CD14-positive monocyte (primary cell): ENCODE results near the gene UPF3A. TPM values are rescaled to one million over a fixed set of nuclear protein-coding genes. Genes with fewer than 3 reads are reported as not detected.
"Not testable (repeated sequence)": the region's sequence is repeated elsewhere in the genome, so short reads cannot be mapped to it uniquely, and the experiment has no call there.

Source experiments
- DNase-seq, 3 donors: peaks; one replicate each; pipeline ENCODE4 v3.0.0-alpha.2; 2011 to 2022
- H2AFZ ChIP-seq: 2 replicates; pipeline ENCODE4 v1.6.0; 2012; ENCODE audit warnings: mild to moderate bottlenecking, low read depth, low read length, inconsistent platforms; ENCODE audit not compliant: insufficient read depth, poor library complexity, severe bottlenecking
- H3K27ac ChIP-seq, 2 donors: 1 replicate in 1 of 2; 2 replicates in 1 of 2; pipeline ENCODE4 v1.5.1; 2012 to 2013; ENCODE audit warnings: low read length in 2 of 2, control low read depth in 1 of 2, inconsistent platforms in 1 of 2, low read depth in 1 of 2, mild to moderate bottlenecking in 1 of 2
- H3K27me3 ChIP-seq, 2 donors: one replicate each; pipeline versions ENCODE4 v1.6.0 to v1.6.1; 2011 to 2013; ENCODE audit warnings: low read length in 2 of 2; ENCODE audit not compliant: control insufficient read depth in 2 of 2, insufficient read depth in 2 of 2
- H3K36me3 ChIP-seq, 2 donors: replicated peaks in 1 of 2; 1 replicate in 1 of 2; 2 replicates in 1 of 2; pipeline versions ENCODE4 v1.5.1 to v1.6.1; 2012 to 2013; ENCODE audit warnings: low read length in 2 of 2, control low read depth in 1 of 2, inconsistent platforms in 1 of 2, mild to moderate bottlenecking in 1 of 2; ENCODE audit not compliant: insufficient read depth in 2 of 2, control insufficient read depth in 1 of 2
- H3K4me1 ChIP-seq, 2 donors: 1 replicate in 1 of 2; 2 replicates in 1 of 2; pipeline versions ENCODE4 v1.5.1 to v1.6.1; 2012 to 2013; ENCODE audit warnings: low read length in 2 of 2, control low read depth in 1 of 2, inconsistent platforms in 1 of 2, mild to moderate bottlenecking in 1 of 2, moderate library complexity in 1 of 2; ENCODE audit not compliant: insufficient read depth in 2 of 2, control insufficient read depth in 1 of 2
- H3K4me2 ChIP-seq: replicated peaks from 2 replicates; pipeline ENCODE3; 2012; ENCODE audit warnings: low read length, moderate library complexity, mild to moderate bottlenecking; ENCODE audit not compliant: poor library complexity, severe bottlenecking; ENCODE audit errors: extremely low read depth
- H3K4me3 ChIP-seq, 3 experiments: fragments of 200-600 bp in 1 of 3; sonication (generic) in 1 of 3; replicated peaks in 1 of 3; 1 replicate in 2 of 3; 2 replicates in 1 of 3; pipeline ENCODE4 v1.5.1; 2011 to 2013; ENCODE audit warnings: low read length in 3 of 3, mild to moderate bottlenecking in 3 of 3, control low read depth in 2 of 3, low read depth in 2 of 3, inconsistent platforms in 1 of 3, moderate library complexity in 1 of 3
- H3K79me2 ChIP-seq: 2 replicates; pipeline ENCODE4 v1.6.0; 2012; ENCODE audit warnings: mild to moderate bottlenecking, control low read depth, inconsistent platforms, low read length, moderate library complexity; ENCODE audit not compliant: insufficient read depth
- H3K9ac ChIP-seq: 2 replicates; pipeline ENCODE4 v1.6.0; 2017; ENCODE audit warnings: low read length, mild to moderate bottlenecking; ENCODE audit not compliant: insufficient read depth, poor library complexity, severe bottlenecking
- H3K9me3 ChIP-seq, 2 donors: replicated peaks in 1 of 2; 1 replicate in 1 of 2; 2 replicates in 1 of 2; pipeline versions ENCODE4 v1.5.1 to v1.6.1; 2012 to 2013; ENCODE audit warnings: low read length in 2 of 2, control low read depth in 1 of 2; ENCODE audit not compliant: control insufficient read depth in 1 of 2, insufficient read depth in 1 of 2
- H4K20me1 ChIP-seq: 2 replicates; pipeline ENCODE4 v1.6.0; 2012; ENCODE audit warnings: mild to moderate bottlenecking, low read length, control low read depth, moderate library complexity; ENCODE audit not compliant: insufficient read depth
- H3K27ac Mint-ChIP-seq, 7 donors: one replicate each; pipeline ENCODE4 v1.8.0; 2020; ENCODE audit warnings: mild to moderate bottlenecking in 7 of 7, mixed read lengths in 7 of 7, moderate library complexity in 6 of 7, inconsistent platforms in 2 of 7
- H3K27me3 Mint-ChIP-seq, 3 donors: one replicate each; pipeline ENCODE4 v1.8.0; 2021 to 2022; ENCODE audit warnings: low read depth in 3 of 3, mild to moderate bottlenecking in 3 of 3, mixed read lengths in 3 of 3, moderate library complexity in 3 of 3, inconsistent platforms in 1 of 3
- H3K36me3 Mint-ChIP-seq, 2 donors: one replicate each; pipeline ENCODE4 v1.8.0; 2020; ENCODE audit warnings: mixed read lengths in 2 of 2, inconsistent platforms in 1 of 2, mild to moderate bottlenecking in 1 of 2
- H3K4me1 Mint-ChIP-seq: one replicate; pipeline ENCODE4 v1.8.0; 2020; ENCODE audit warnings: mild to moderate bottlenecking, mixed read lengths
- H3K4me3 Mint-ChIP-seq, 2 donors: one replicate each; pipeline ENCODE4 v1.8.0; 2020; ENCODE audit warnings: mild to moderate bottlenecking in 2 of 2, mixed read lengths in 2 of 2, moderate library complexity in 1 of 2
- H3K9me3 Mint-ChIP-seq, 7 donors: one replicate each; pipeline ENCODE4 v1.8.0; 2020 to 2022; ENCODE audit warnings: mixed read lengths in 7 of 7, mild to moderate bottlenecking in 6 of 7, moderate library complexity in 6 of 7, inconsistent platforms in 2 of 7
- WGBS: methylation state at CpG from one replicate; pipeline ENCODE4 v1.1.5; 2013; ENCODE audit warnings: missing lambda C conversion rate; ENCODE audit not compliant: insufficient coverage; 5-methylcytosine and 5-hydroxymethylcytosine counted together
- intact Hi-C, 2 donors: fragments of 100-400 bp; cut with micrococcal nuclease; formaldehyde crosslinking; loops; one replicate each; pipeline versions ENCODE4 v1.15.0 to v1.15.1; 2023
- polyA plus RNA-seq, 3 donors: library from polyadenylated mRNA; depleted of rRNA in 1 of 3; unstranded in 2 of 3; stranded (reverse) in 1 of 3; fragments of 300-500 nt in 2 of 3; fragments of >200 nt in 1 of 3; fragmentation: Illumina TruSeq in 2 of 3; gene quantifications; 1 replicate in 2 of 3; 2 replicates in 1 of 3; pipeline ENCODE4 v1.2.3, GENCODE V29; 2012 to 2021
- TF ChIP-seq, protein P1 (sequence below): fragments of 200-600 bp; IDR thresholded peaks from one replicate; pipeline ENCODE4 v1.8.0; 2022; ENCODE audit warnings: antibody characterized with exemption, mild to moderate bottlenecking

UPF3A gene
- polyA plus RNA-seq, 3 donors = 6.1 to 39.1 (median 7.0) TPM

DNA sequence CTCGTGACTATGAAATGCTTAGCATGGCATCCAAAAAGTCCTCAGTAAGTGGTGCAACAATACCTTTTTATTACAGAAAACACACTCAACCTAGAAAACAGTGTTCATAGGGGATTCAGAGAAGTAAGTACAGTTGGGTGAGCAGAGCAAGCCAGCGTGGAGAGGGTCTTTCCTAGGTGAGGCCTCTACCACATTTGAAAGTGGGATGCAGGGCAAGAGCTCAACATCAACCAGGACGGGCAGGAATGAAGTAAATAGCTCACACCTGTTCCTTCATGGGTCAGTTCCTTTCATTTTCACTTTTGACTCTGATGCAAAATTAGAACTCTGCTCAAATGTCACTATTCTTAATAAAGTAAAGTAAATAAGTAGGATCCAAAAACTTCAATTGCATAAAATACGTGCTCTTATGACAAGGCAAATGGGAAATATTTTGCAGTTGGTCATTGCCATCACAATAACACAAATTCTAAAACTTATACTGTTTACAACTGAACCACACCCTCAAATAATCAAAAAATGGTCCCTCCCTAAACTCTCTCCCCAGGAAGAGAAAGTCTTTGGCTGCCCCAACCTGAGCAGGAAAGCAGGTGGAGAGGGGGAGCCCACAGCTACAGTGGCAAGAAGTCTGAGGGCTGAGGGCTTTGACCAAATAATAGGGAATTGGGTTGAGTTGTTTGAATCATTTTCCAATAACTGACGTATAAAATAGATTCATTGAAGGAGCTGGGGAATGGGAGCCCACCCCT, 53.1 kb downstream of the UPF3A start:
- H3K9me3 ChIP-seq = no peaks in the 10 kb centered on the region
- no peak overlapping the region for H3K4me3 Mint-ChIP-seq
- no peak for DNase-seq
- H3K4me1 ChIP-seq = no peaks in the 10 kb centered on the region
- no CpG with 5 or more reads among the region's 5 CpGs for WGBS
- H3K27ac ChIP-seq = no peak overlapping the region
- TF ChIP-seq, protein P1, sequence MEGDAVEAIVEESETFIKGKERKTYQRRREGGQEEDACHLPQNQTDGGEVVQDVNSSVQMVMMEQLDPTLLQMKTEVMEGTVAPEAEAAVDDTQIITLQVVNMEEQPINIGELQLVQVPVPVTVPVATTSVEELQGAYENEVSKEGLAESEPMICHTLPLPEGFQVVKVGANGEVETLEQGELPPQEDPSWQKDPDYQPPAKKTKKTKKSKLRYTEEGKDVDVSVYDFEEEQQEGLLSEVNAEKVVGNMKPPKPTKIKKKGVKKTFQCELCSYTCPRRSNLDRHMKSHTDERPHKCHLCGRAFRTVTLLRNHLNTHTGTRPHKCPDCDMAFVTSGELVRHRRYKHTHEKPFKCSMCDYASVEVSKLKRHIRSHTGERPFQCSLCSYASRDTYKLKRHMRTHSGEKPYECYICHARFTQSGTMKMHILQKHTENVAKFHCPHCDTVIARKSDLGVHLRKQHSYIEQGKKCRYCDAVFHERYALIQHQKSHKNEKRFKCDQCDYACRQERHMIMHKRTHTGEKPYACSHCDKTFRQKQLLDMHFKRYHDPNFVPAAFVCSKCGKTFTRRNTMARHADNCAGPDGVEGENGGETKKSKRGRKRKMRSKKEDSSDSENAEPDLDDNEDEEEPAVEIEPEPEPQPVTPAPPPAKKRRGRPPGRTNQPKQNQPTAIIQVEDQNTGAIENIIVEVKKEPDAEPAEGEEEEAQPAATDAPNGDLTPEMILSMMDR = no peak
- H3K9me3 Mint-ChIP-seq = peaks cover 0 to 2% (median 0%) of the 10 kb centered on the region in 7 donors
- peaks cover 0 to 2% (median 2%) of the 10 kb centered on the region in 3 donors for H3K27me3 Mint-ChIP-seq
- intact Hi-C loops = no loop called here
- H3K9ac ChIP-seq = no peak overlapping the region
- H2AFZ ChIP-seq = no peak overlapping the region
- H3K27me3 ChIP-seq = no peaks in the 10 kb centered on the region
- no peak overlapping the region for H3K4me3 ChIP-seq
- H3K79me2 ChIP-seq = no peaks in the 10 kb centered on the region
- peaks cover 0 to 6% of the 10 kb centered on the region in 2 donors for H3K36me3 ChIP-seq
- H3K4me1 Mint-ChIP-seq = peaks cover 4% of the 10 kb centered on the region
- H4K20me1 ChIP-seq = no peaks in the 10 kb centered on the region
- peaks cover 0 to 2% of the 10 kb centered on the region in 2 donors for H3K36me3 Mint-ChIP-seq
- H3K4me2 ChIP-seq = no peak overlapping the region
- no peak overlapping the region for H3K27ac Mint-ChIP-seq

DNA sequence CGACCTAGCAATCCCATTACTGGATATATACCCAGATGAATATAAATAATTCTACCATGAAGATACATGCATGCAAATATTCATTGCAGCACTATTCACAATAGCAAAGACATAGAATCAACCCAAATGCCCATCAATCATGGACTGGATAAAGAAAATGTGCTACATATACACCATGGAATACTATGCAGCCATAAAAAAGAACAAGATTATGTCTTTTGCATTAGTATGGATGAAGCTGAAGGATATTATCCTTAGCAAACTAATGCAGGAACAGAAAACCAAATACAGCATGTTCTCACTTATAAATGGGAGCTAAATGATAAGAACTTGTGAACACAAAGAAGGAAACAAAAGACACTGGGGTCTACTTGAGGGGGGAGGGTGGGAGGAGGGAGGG, 55.1 kb downstream of the UPF3A start:
- DNase-seq, H3K9me3 ChIP-seq, H3K4me3 Mint-ChIP-seq, H3K36me3 ChIP-seq, H3K4me2 ChIP-seq, H3K9ac ChIP-seq, H3K9me3 Mint-ChIP-seq, H3K27me3 Mint-ChIP-seq, H3K36me3 Mint-ChIP-seq, H3K79me2 ChIP-seq, H3K4me1 ChIP-seq, H2AFZ ChIP-seq, H4K20me1 ChIP-seq, H3K27ac ChIP-seq, H3K4me3 ChIP-seq, H3K27me3 ChIP-seq, intact Hi-C loops, H3K4me1 Mint-ChIP-seq, H3K27ac Mint-ChIP-seq: not testable (repeated sequence)
- no CpG with 5 or more reads among the region's 1 CpG for WGBS
